Measurements from ENCODE around the gene SEC22C.

Gene SEC22C

DNA sequence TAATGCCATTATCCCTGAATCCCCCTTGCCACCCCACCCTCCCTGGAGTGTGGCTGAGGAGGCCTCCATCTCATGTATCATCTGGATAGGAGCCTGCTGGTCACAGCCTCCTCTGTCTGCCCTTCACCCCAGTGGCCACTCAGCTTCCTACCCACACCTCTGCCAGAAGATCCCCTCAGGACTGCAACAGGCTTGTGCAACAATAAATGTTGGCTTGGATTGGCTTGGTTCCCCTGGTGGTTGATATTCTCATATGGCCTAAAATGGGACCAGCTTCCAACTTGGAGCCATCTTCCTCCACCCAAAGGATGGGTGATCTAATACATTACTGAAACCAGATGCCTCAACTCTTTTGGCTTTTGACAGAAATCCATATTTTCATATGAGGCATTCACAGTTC, 44.4 kb downstream of the SEC22C start:
- H2AFZ ChIP-seq (ENCODE audit: low read length, unreplicated experiment) = no peak overlapping the region
- H3K27me3 ChIP-seq (ENCODE audit: insufficient read depth, low read length) = peaks cover 5% of the 10 kb centered on the region; the same call in 1 of the 2 replicates
- no peak overlapping the region for H3K4me3 ChIP-seq (ENCODE audit: low read depth, low read length)

DNA sequence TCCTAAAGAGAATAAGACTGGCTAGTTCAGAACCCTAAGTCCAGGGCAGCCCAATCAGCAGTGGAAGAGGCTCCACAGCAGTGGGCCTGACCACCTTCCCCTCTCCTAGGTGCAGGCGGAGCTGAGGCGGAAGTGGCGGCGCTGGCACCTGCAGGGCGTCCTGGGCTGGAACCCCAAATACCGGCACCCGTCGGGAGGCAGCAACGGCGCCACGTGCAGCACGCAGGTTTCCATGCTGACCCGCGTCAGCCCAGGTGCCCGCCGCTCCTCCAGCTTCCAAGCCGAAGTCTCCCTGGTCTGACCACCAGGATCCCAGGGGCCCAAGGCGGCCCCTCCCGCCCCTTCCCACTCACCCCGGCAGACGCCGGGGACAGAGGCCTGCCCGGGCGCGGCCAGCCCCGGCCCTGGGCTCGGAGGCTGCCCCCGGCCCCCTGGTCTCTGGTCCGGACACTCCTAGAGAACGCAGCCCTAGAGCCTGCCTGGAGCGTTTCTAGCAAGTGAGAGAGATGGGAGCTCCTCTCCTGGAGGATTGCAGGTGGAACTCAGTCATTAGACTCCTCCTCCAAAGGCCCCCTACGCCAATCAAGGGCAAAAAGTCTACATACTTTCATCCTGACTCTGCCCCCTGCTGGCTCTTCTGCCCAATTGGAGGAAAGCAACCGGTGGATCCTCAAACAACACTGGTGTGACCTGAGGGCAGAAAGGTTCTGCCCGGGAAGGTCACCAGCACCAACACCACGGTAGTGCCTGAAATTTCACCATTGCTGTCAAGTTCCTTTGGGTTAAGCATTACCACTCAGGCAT, 45.6 kb downstream of the SEC22C start:
- H3K4me1 ChIP-seq (ENCODE audit: control insufficient read depth, insufficient read depth, low read length, unreplicated experiment) = no peaks in the 10 kb centered on the region
- H3K27ac ChIP-seq (ENCODE audit: low read depth, low read length) = no peak overlapping the region
- no peaks in the 10 kb centered on the region for H3K79me2 ChIP-seq (ENCODE audit: control insufficient read depth, insufficient read depth, low read length, unreplicated experiment)
- H3K4me3 ChIP-seq (ENCODE audit: low read depth, low read length) = no peak overlapping the region
- no peak overlapping the region for H2AFZ ChIP-seq (ENCODE audit: low read length, unreplicated experiment)
- peaks cover 11% of the 10 kb centered on the region; the same call in 1 of the 2 replicates for H3K27me3 ChIP-seq (ENCODE audit: insufficient read depth, low read length)
- no peaks in the 10 kb centered on the region for H3K36me3 ChIP-seq (ENCODE audit: insufficient read depth, low read length)

More for the DNA sequence above, 44.4 kb downstream of the SEC22C start:
- Histone ChIP-seq H3K36me3 (ENCODE audit: insufficient read depth, low read length) (no peaks in the 10 kb centered on the region), H3K4me1 (ENCODE audit: control insufficient read depth, insufficient read depth, low read length, unreplicated experiment) (no peaks in the 10 kb centered on the region), H3K27ac (ENCODE audit: low read depth, low read length) (no peak overlapping the region), H3K79me2 (ENCODE audit: control insufficient read depth, insufficient read depth, low read length, unreplicated experiment) (no peaks in the 10 kb centered on the region)

DNA sequence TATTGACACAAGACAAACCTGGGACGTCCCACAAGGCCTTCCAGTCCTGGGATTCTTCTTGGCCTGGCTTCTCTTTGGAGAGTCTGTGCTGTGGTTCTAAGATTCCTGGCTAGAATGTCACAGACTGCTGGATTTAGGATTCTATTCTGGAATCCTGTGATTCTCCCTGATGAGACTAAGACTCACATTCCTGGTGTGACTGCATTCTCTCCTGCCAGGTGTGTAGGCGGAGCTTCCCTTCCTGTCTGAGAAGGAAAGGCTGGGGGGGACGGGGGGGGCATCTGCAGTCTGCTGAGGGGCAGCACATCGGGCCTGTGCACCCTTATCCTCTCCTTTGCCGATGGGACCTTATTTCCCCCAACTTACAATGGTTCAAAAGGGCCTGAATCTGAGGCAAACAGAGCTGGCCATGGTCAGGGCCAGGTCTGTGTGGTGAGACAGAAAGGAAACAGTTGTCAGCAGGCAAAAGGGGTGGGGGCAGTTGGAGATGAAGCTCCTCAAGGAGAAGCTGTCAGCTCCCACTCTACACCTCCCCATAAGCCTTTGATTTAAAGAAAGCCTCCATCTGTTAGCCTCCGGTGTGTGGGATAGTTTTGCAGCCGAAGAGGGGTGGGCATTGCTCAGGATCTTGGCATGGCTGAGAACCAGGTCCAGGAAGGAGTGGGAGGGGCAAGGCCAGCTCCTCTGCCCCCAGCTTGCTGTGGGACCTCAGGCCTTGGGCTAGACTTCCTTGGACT, 48.4 kb downstream of the SEC22C start:
- Histone ChIP-seq H3K4me1 (ENCODE audit: control insufficient read depth, insufficient read depth, low read length, unreplicated experiment) (no peaks in the 10 kb centered on the region), H3K36me3 (ENCODE audit: insufficient read depth, low read length) (no peaks in the 10 kb centered on the region), H2AFZ (ENCODE audit: low read length, unreplicated experiment) (no peak overlapping the region), H3K79me2 (ENCODE audit: control insufficient read depth, insufficient read depth, low read length, unreplicated experiment) (no peaks in the 10 kb centered on the region), H3K27ac (ENCODE audit: low read depth, low read length) (no peak overlapping the region), H3K27me3 (ENCODE audit: insufficient read depth, low read length) (peaks cover 28% of the 10 kb centered on the region), H3K4me3 (ENCODE audit: low read depth, low read length) (no peak overlapping the region)

DNA sequence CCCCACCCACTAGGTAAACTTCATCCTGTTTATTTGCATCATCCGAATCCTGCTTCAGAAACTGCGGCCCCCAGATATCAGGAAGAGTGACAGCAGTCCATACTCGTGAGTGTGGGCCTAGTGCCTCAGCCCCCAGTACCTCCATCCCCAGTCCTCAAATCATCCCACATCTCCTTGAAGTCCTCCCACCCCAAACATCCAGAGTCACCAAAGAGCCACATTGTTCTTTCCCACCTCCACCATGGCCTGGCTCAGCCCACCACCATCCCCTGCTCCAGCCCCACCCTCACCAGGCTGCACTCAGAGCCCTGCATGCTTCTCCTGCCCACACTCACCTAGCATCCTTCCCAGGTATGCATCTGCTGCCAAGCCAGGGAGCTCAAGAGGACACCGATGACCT, 49.5 kb downstream of the SEC22C start:
- Histone ChIP-seq H3K36me3 (ENCODE audit: insufficient read depth, low read length) (no peaks in the 10 kb centered on the region), H3K4me3 (ENCODE audit: low read depth, low read length) (no peak overlapping the region), H2AFZ (ENCODE audit: low read length, unreplicated experiment) (no peak overlapping the region), H3K27me3 (ENCODE audit: insufficient read depth, low read length) (peaks cover 28% of the 10 kb centered on the region), H3K79me2 (ENCODE audit: control insufficient read depth, insufficient read depth, low read length, unreplicated experiment) (no peaks in the 10 kb centered on the region), H3K4me1 (ENCODE audit: control insufficient read depth, insufficient read depth, low read length, unreplicated experiment) (no peaks in the 10 kb centered on the region), H3K27ac (ENCODE audit: low read depth, low read length) (no peak overlapping the region)

DNA sequence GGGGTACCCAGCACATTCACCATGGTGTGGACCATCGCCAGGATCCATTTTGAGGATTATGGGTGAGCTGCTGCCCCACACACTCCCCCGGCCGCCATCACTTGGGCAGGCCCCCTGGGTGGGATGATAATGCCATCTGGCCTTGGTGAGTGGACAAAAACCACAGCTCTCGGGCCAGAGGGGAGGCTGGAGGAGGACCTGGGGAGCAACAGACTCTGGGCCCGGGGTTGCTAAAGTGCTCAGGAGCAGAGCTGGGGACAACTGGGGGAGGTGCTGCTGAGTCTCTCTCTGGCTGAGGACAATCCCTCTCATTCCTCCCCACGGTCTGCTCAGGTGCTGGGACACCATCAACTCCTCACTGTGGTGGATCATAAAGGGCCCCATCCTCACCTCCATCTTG, 50.3 kb downstream of the SEC22C start:
- no peaks in the 10 kb centered on the region for H3K4me1 ChIP-seq (ENCODE audit: control insufficient read depth, insufficient read depth, low read length, unreplicated experiment)
- H3K27ac ChIP-seq (ENCODE audit: low read depth, low read length) = no peak overlapping the region
- peaks cover 28% of the 10 kb centered on the region for H3K27me3 ChIP-seq (ENCODE audit: insufficient read depth, low read length)
- H3K4me3 ChIP-seq (ENCODE audit: low read depth, low read length) = no peak overlapping the region
- H3K79me2 ChIP-seq (ENCODE audit: control insufficient read depth, insufficient read depth, low read length, unreplicated experiment) = no peaks in the 10 kb centered on the region
- no peak overlapping the region for H2AFZ ChIP-seq (ENCODE audit: low read length, unreplicated experiment)
- no peaks in the 10 kb centered on the region for H3K36me3 ChIP-seq (ENCODE audit: insufficient read depth, low read length)

DNA sequence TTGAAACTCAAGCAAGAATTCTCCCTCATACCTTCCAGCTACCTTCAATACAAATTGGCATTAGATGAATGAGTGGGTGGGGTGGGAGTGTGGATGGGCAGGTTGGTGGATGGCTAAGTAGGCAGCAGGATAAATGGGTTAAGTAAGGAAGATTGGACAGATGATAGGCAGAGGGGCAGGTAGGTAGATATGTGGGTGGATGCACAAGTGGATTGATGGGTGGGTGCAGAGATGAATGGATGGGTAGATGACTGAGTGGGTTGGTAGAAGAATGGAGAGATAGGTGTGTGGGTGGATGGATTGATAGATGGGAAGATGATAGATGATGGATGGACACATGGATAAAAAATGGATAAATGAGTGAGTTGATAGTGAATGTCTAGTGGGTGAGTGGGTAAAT, 51.7 kb downstream of the SEC22C start:
- H3K4me1 ChIP-seq (ENCODE audit: control insufficient read depth, insufficient read depth, low read length, unreplicated experiment) = no peaks in the 10 kb centered on the region
- no peak overlapping the region for H3K4me3 ChIP-seq (ENCODE audit: low read depth, low read length)
- H3K27ac ChIP-seq (ENCODE audit: low read depth, low read length) = no peak overlapping the region
- peaks cover 28% of the 10 kb centered on the region for H3K27me3 ChIP-seq (ENCODE audit: insufficient read depth, low read length)
- H3K79me2 ChIP-seq (ENCODE audit: control insufficient read depth, insufficient read depth, low read length, unreplicated experiment) = no peaks in the 10 kb centered on the region
- H3K36me3 ChIP-seq (ENCODE audit: insufficient read depth, low read length) = no peaks in the 10 kb centered on the region
- no peak overlapping the region for H2AFZ ChIP-seq (ENCODE audit: low read length, unreplicated experiment)

DNA sequence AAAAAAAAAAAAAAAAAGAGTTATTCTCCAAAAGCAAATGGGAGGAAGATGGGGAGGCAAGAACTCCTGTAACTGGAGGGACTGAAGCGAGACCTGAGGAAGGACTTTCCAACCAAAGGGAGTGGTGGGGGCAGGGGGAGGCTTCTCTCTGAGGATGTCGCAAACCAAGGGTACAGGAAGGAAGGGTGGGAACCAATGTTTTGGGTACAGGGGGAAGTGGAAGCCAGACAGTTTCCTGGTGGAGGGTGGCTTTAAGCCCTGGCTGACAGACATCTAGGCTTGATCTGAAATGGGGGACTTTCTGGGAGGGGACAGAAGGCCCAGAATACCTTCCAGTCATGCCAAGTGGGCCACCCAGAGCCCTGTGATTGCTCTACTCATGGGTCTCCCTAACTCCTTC, 52.3 kb downstream of the SEC22C start:
- H3K27me3 ChIP-seq (ENCODE audit: insufficient read depth, low read length) = peaks cover 28% of the 10 kb centered on the region
- H2AFZ ChIP-seq (ENCODE audit: low read length, unreplicated experiment) = no peak overlapping the region
- H3K4me1 ChIP-seq (ENCODE audit: control insufficient read depth, insufficient read depth, low read length, unreplicated experiment) = no peaks in the 10 kb centered on the region
- H3K36me3 ChIP-seq (ENCODE audit: insufficient read depth, low read length) = no peaks in the 10 kb centered on the region
- no peaks in the 10 kb centered on the region for H3K79me2 ChIP-seq (ENCODE audit: control insufficient read depth, insufficient read depth, low read length, unreplicated experiment)
- no peak overlapping the region for H3K4me3 ChIP-seq (ENCODE audit: low read depth, low read length)
- H3K27ac ChIP-seq (ENCODE audit: low read depth, low read length) = no peak overlapping the region

DNA sequence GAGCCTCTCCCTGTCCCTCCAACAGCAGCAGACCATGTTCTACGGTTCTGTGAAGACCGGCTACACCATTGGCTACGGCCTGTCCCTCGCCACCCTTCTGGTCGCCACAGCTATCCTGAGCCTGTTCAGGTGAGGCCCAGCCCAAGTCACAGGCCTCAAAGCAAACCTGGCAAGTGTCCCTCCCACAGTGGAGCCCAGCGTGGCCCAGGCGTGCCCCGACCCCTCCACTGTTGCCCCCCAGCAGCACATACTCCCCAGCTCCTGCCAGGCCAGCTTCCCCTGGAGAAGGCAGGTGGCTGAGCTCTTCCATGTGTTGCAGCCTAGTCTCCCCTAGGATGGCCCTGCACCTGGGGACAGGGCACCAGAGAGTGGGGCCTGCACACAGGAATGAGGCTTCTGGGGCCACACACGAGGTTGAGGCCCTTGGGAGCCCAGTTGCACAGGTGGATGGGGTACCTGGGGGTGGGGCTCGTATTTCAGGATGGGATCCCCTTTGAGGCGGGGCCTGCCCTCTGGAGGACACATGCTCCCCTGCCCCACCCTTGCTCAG, 54.3 kb downstream of the SEC22C start:
- H3K27ac ChIP-seq (ENCODE audit: low read depth, low read length) = no peak overlapping the region
- no peak overlapping the region for H3K4me3 ChIP-seq (ENCODE audit: low read depth, low read length)
- no peaks in the 10 kb centered on the region for H3K36me3 ChIP-seq (ENCODE audit: insufficient read depth, low read length)
- no peak overlapping the region for H2AFZ ChIP-seq (ENCODE audit: low read length, unreplicated experiment)
- H3K79me2 ChIP-seq (ENCODE audit: control insufficient read depth, insufficient read depth, low read length, unreplicated experiment) = no peaks in the 10 kb centered on the region
- H3K4me1 ChIP-seq (ENCODE audit: control insufficient read depth, insufficient read depth, low read length, unreplicated experiment) = no peaks in the 10 kb centered on the region
- H3K27me3 ChIP-seq (ENCODE audit: insufficient read depth, low read length) = peaks cover 24% of the 10 kb centered on the region

DNA sequence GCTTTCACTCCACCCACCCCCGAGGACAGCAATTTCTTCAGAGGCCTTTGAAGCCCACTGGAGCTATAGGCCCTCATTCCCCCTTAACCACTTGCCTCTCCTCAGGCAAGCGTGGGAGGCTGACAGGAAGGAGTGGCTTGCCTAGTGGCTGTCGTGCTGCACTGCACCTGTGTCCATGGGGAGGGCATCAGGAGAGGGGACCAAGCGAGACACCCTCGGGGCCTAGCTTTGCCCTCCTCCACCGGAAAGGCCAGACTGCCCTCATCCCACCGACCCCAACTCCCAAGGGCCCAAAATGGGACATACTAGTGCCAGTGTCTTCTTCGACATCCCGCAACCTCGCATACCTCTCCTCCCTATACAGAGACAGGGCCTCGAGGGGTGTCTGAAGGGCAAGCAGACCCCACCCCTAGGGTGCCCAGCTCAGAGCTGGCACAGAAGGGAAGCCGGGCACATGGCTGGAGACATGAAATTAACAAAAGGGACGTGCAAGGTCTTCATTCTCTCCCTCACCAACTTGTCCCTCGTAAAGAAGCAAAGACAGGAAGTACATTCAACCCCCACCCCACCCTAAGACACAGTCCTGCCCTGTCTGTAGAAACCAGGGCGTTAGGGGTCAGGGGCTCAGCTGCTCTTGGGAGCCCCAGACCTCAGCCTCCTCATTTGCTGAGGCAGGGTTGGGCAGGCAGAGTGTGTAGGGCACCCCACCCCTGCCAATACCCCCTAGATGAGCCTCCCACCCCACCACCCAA, 55.0 kb downstream of the SEC22C start:
- no peak overlapping the region for H3K4me3 ChIP-seq (ENCODE audit: low read depth, low read length)

DNA sequence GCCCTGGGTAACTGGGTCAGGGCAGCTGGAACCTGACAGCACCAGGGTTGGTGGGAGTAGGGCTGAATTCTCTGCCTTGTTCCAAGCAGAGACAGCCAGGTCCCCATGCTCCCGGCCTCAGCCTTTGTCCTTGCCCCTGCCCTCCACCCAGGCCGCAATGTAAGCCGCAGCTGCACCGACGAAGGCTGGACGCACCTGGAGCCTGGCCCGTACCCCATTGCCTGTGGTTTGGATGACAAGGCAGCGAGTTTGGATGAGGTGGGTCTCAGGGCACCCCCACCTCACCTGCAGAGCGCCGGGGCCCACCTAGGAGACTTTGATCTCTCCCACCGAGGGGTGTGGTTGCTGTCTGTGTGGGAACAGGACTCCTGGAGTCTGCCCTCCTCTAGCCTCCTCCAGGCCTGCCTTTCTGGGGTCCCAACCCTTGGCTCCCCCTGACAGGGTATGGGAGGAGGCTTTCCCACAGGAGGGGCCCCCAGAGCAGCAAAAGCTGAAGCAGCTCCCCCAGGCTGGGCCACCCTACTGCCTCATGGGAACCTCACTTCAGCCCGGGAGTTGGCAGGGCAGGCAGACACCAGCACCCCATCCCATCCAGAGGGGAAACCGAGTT, 55.9 kb downstream of the SEC22C start:
- Histone ChIP-seq H3K27ac (ENCODE audit: low read depth, low read length) (no peak overlapping the region), H3K4me3 (ENCODE audit: low read depth, low read length) (no peak overlapping the region), H2AFZ (ENCODE audit: low read length, unreplicated experiment) (no peak overlapping the region)

More for the DNA sequence above, 55.0 kb downstream of the SEC22C start:
- no peak overlapping the region for H3K27ac ChIP-seq (ENCODE audit: low read depth, low read length)
- H3K79me2 ChIP-seq (ENCODE audit: control insufficient read depth, insufficient read depth, low read length, unreplicated experiment) = no peaks in the 10 kb centered on the region
- H3K27me3 ChIP-seq (ENCODE audit: insufficient read depth, low read length) = peaks cover 21% of the 10 kb centered on the region
- H2AFZ ChIP-seq (ENCODE audit: low read length, unreplicated experiment) = no peak overlapping the region
- H3K36me3 ChIP-seq (ENCODE audit: insufficient read depth, low read length) = no peaks in the 10 kb centered on the region
- no peaks in the 10 kb centered on the region for H3K4me1 ChIP-seq (ENCODE audit: control insufficient read depth, insufficient read depth, low read length, unreplicated experiment)

More for the DNA sequence above, 55.9 kb downstream of the SEC22C start:
- Histone ChIP-seq H3K27me3 (ENCODE audit: insufficient read depth, low read length) (peaks cover 14% of the 10 kb centered on the region), H3K79me2 (ENCODE audit: control insufficient read depth, insufficient read depth, low read length, unreplicated experiment) (no peaks in the 10 kb centered on the region), H3K36me3 (ENCODE audit: insufficient read depth, low read length) (no peaks in the 10 kb centered on the region), H3K4me1 (ENCODE audit: control insufficient read depth, insufficient read depth, low read length, unreplicated experiment) (no peaks in the 10 kb centered on the region)
